ENCODE results near the gene B3GAT1.

Gene B3GAT1

GRCh38 chr11:134385171-134385570 is 26.9 kb downstream of the B3GAT1 start:
- DNase-seq = no peak
- TF ChIP-seq GATA1 (IDR thresholded peaks at IDR 0.05; ENCODE audit: low read depth, low read length) (no peak), POLR2A (IDR thresholded peaks at IDR 0.05; ENCODE audit: low read length) (no peak)

- no peak for TF ChIP-seq POLR2A (IDR thresholded peaks at IDR 0.05; ENCODE audit: low read length)
- no peak for TF ChIP-seq GATA1 (IDR thresholded peaks at IDR 0.05; ENCODE audit: low read depth, low read length)
- DNase-seq = no peak
Observed at GRCh38 chr11:134384406-134384805, 27.6 kb downstream of the B3GAT1 start.

GRCh38 chr11:134383576-134384221 is 28.3 kb downstream of the B3GAT1 start:
- TF ChIP-seq POLR2A (IDR thresholded peaks at IDR 0.05; ENCODE audit: low read length) = no peak
- no peak for TF ChIP-seq GATA1 (IDR thresholded peaks at IDR 0.05; ENCODE audit: low read depth, low read length)
- no peak for DNase-seq

GRCh38 chr11:134382830-134383229 is 29.2 kb downstream of the B3GAT1 start:
- no peak for TF ChIP-seq GATA1 (IDR thresholded peaks at IDR 0.05; ENCODE audit: low read depth, low read length)
- DNase-seq = no peak

DNA sequence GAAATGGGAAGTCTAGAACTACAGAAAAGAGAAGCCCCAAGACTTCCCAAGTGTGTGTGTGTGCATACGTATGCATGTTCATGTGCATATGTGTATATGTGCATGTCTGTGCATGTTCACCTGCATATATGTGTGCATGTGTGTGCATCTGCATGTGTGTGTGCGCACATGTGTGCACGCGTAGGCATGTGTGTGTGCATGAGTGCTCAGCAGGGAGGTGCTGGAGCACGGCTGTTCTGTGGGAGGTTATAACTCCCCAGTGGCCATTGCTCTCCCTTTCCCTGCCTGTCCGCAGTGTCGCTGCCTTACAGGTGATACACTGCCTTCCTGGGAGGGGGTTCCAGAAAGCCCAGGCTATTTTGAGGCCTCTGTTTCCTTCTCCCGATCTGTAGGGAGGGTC is 29.8 kb downstream of the B3GAT1 start:
- no peak for DNase-seq
- TF ChIP-seq GATA1 (IDR thresholded peaks at IDR 0.05; ENCODE audit: low read depth, low read length) = no peak

GRCh38 chr11:134380785-134381184 is 31.3 kb downstream of the B3GAT1 start:
- TF ChIP-seq GATA1 (IDR thresholded peaks at IDR 0.05; ENCODE audit: low read depth, low read length) (no peak), POLR2A (IDR thresholded peaks at IDR 0.05; ENCODE audit: low read length) (no peak)
- no peak for DNase-seq

GRCh38 chr11:134380229-134380628 is 31.8 kb downstream of the B3GAT1 start:
- DNase-seq = no peak
- no peak for TF ChIP-seq GATA1 (IDR thresholded peaks at IDR 0.05; ENCODE audit: low read depth, low read length)
- no peak for TF ChIP-seq POLR2A (IDR thresholded peaks at IDR 0.05; ENCODE audit: low read length)

DNA sequence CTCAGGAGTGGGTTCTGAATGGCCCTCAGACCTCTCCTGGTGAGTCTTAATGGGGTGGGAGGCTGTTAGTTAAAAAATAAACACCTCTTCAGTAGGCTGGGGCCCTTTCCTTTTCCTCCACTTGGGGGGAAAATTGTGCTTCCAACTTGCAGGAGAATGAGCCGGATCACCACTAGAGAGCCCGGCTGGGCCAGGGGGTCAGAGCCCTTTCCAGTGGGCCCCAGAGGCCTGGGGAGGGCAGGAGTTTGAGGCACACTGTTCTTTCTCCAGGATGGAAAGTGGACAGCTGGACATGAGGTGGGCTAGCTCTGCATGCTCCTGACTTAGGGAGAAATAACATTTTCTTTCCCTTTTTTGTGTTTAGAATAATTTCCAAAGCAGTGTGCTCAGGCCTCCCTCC is 32.8 kb downstream of the B3GAT1 start:
- no peak for TF ChIP-seq GATA1 (IDR thresholded peaks at IDR 0.05; ENCODE audit: low read depth, low read length)

GRCh38 chr11:134377876-134378275 is 34.2 kb downstream of the B3GAT1 start:
- DNase-seq = no peak
- TF ChIP-seq GATA1 (IDR thresholded peaks at IDR 0.05; ENCODE audit: low read depth, low read length) (no peak), POLR2A (IDR thresholded peaks at IDR 0.05; ENCODE audit: low read length) (no peak)

More for the DNA sequence above, 32.8 kb downstream of the B3GAT1 start:
- DNase-seq = no peak

- DNase-seq = no peak
- no peak for TF ChIP-seq GATA1 (IDR thresholded peaks at IDR 0.05; ENCODE audit: low read depth, low read length)
- TF ChIP-seq POLR2A (IDR thresholded peaks at IDR 0.05; ENCODE audit: low read length) = no peak
Observed at GRCh38 chr11:134376150-134376921, 35.7 kb downstream of the B3GAT1 start.

DNA sequence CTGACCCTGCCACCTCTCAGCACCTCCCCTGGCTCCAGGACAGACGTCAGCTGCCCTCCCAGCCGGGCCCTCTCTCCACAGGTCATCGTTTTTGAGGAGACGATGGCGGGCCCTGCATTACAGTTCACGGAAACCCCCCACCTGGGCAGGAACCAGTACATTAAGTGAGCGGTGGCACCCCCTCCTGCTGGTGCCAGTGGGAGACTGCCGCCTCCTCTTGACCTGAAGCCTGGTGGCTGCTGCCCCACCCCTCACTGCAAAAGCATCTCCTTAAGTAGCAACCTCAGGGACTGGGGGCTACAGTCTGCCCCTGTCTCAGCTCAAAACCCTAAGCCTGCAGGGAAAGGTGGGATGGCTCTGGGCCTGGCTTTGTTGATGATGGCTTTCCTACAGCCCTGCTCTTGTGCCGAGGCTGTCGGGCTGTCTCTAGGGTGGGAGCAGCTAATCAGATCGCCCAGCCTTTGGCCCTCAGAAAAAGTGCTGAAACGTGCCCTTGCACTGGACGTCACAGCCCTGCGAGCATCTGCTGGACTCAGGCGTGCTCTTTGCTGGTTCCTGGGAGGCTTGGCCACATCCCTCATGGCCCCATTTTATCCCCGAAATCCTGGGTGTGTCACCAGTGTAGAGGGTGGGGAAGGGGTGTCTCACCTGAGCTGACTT is 37.0 kb downstream of the B3GAT1 start:
- TF ChIP-seq POLR2A (IDR thresholded peaks at IDR 0.05; ENCODE audit: low read length) (no peak), GATA1 (IDR thresholded peaks at IDR 0.05; ENCODE audit: low read depth, low read length) (no peak)
- DNase-seq = no peak

GRCh38 chr11:134374171-134374570 is 37.9 kb downstream of the B3GAT1 start:
- TF ChIP-seq POLR2A (IDR thresholded peaks at IDR 0.05; ENCODE audit: low read length) = no peak
- no peak for TF ChIP-seq GATA1 (IDR thresholded peaks at IDR 0.05; ENCODE audit: low read depth, low read length)
- no peak for DNase-seq

GRCh38 chr11:134373591-134374052 is 38.4 kb downstream of the B3GAT1 start:
- DNase-seq = no peak
- TF ChIP-seq GATA1 (IDR thresholded peaks at IDR 0.05; ENCODE audit: low read depth, low read length) (no peak), POLR2A (IDR thresholded peaks at IDR 0.05; ENCODE audit: low read length) (no peak)

DNA sequence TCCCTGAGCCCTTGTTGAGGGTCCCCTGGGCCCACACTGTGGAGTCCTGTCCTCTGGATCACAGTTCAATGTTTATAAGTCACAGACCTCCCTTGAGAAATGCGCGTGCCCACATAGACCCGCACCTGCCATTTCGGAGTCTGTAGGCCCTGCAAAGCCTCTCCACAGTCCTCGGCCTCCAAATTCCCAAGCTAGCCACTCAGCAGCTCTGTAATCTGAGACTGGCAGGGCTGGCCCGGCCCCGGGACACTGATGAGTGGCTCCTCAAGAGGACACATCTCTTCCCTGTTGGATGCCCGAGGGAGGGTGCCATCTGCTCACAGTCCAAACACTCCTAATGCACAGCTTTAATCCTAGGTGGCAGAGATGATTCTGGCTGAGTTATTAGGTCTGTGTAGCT is 39.1 kb downstream of the B3GAT1 start:
- TF ChIP-seq GATA1 (IDR thresholded peaks at IDR 0.05; ENCODE audit: low read depth, low read length) (no peak), POLR2A (IDR thresholded peaks at IDR 0.05; ENCODE audit: low read length) (no peak)
- DNase-seq = no peak

DNA sequence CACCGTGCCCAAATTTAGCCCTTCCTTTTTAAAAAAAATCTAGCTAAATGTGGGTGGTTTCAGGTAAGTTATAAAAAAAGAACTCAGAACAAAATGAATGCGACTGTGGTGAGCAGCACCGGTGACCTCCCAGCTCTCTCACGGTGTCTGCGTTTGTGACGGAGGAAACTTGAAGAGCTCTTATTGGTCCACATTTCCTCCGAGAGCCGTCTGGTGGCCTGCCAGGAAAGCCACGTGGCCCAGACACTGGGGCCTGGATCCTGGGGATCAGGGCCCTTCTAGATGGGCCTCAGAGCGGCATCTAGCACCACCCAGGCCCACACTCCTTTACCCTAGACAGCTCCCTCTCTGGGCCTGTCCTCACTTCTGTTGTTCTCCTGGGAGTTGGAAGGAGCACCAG is 39.5 kb downstream of the B3GAT1 start:
- DNase-seq = no peak
- TF ChIP-seq POLR2A (IDR thresholded peaks at IDR 0.05; ENCODE audit: low read length) (no peak), GATA1 (IDR thresholded peaks at IDR 0.05; ENCODE audit: low read depth, low read length) (no peak)

Measured in erythroblast (primary cell).